Activated T-cell treated with anti-CD3 and anti-CD28 coated beads, Interleukin-2, amount 50 U/mL, for 48 hours (primary cell): ENCODE data around the gene ANXA3.
A peak's percentile ranks its signal among the peaks of the same experiment; 100 is the strongest.
"Not testable (repeated sequence)": the region's sequence is repeated elsewhere in the genome, so short reads cannot be mapped to it uniquely, and the experiment has no call there.

Experiments used
- DNase-seq, 2 experiments: peaks; one replicate each; pipeline ENCODE4 v3.0.0-alpha.2; 2020

The ANXA3 gene

GRCh38 chr4:78578674-78579425 lies 27.3 kb downstream of the ANXA3 start:
- DNase-seq: no peak

GRCh38 chr4:78581618-78582017 lies 30.0 kb downstream of the ANXA3 start:
- DNase-seq: no peak

- DNase-seq: no peak
Observed at GRCh38 chr4:78584863-78585547, 33.4 kb downstream of the ANXA3 start.

- DNase-seq: no peak
Observed at GRCh38 chr4:78585633-78586032, 34.1 kb downstream of the ANXA3 start.

- no peak for DNase-seq
Observed at GRCh38 chr4:78588894-78589545, 37.5 kb downstream of the ANXA3 start.

- no peak for DNase-seq
Observed at GRCh38 chr4:78591404-78591803, 39.8 kb downstream of the ANXA3 start.

- DNase-seq: peak in 1 of 2 experiments; percentile 24
Observed at GRCh38 chr4:78592088-78592783, 40.7 kb downstream of the ANXA3 start.

GRCh38 chr4:78596111-78596742 lies 44.7 kb downstream of the ANXA3 start:
- no peak for DNase-seq

GRCh38 chr4:78598431-78598830 lies 46.9 kb downstream of the ANXA3 start:
- not testable (repeated sequence) for DNase-seq

- no peak for DNase-seq
Observed at GRCh38 chr4:78599147-78599546, 47.6 kb downstream of the ANXA3 start.

- no peak for DNase-seq
Observed at GRCh38 chr4:78599931-78600375, 48.4 kb downstream of the ANXA3 start.

- DNase-seq: no peak
Observed at GRCh38 chr4:78601013-78601412, 49.4 kb downstream of the ANXA3 start.

GRCh38 chr4:78602334-78602733 lies 50.8 kb downstream of the ANXA3 start:
- DNase-seq: no peak

- no peak for DNase-seq
Observed at GRCh38 chr4:78603384-78603783, 51.8 kb downstream of the ANXA3 start.

GRCh38 chr4:78604988-78605387 lies 53.4 kb downstream of the ANXA3 start:
- no peak for DNase-seq

GRCh38 chr4:78606035-78606434 lies 54.5 kb downstream of the ANXA3 start:
- no peak for DNase-seq

GRCh38 chr4:78606530-78607095 lies 55.0 kb downstream of the ANXA3 start:
- DNase-seq: no peak

- DNase-seq: no peak
Observed at GRCh38 chr4:78608684-78609083, 57.1 kb downstream of the ANXA3 start.

- no peak for DNase-seq
Observed at GRCh38 chr4:78609580-78609979, 58.0 kb downstream of the ANXA3 start.

GRCh38 chr4:78610546-78611214 lies 59.1 kb downstream of the ANXA3 start:
- no peak for DNase-seq

- DNase-seq: no peak
Observed at GRCh38 chr4:78611215-78611558, 59.6 kb downstream of the ANXA3 start.
